NCI-H2227 treated with DMSO at 0.1 percent for 48 hours (cell line): ENCODE measurements around the gene COLQ.
"Not testable (repeated sequence)": the region's sequence is repeated elsewhere in the genome, so short reads cannot be mapped to it uniquely, and the experiment has no call there.

Source experiments
- DNase-seq: peaks from one replicate; lab custom pipeline; 2025; lab: John Stamatoyannopoulos, UW

The COLQ gene

GRCh38 chr3:15521573-15521965 is at the start of gene COLQ:
Gene COLQ (minus strand): TSS chr3:15521706. CDS start chr3:15521625, 81 bp downstream.
- no peak for DNase-seq

DNA sequence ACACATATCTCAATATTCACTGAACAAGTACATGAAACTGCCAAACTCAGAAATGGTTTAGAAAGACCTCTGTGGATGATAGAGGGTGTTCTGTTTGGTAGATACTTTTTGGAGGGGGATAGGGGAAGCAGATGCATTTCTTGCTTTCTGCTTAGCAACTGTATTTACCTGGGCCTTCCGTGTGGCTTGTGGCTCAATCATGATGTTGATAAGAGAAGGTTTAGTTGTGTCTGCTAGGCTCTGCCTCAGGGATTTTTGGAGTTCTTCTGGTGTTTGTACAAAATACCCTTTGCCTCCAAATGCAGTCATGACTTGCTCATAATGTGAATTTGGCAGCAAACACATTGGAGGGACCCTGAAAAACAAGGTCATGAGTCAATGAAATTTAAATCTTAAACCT is 41.7 kb upstream of the COLQ start:
- no peak for DNase-seq

GRCh38 chr3:15562560-15562959 is 41.1 kb upstream of the COLQ start:
- no peak for DNase-seq

- DNase-seq: no peak
These were observed 37.1 kb upstream of the COLQ start for GRCh38 chr3:15558581-15558980.

DNA sequence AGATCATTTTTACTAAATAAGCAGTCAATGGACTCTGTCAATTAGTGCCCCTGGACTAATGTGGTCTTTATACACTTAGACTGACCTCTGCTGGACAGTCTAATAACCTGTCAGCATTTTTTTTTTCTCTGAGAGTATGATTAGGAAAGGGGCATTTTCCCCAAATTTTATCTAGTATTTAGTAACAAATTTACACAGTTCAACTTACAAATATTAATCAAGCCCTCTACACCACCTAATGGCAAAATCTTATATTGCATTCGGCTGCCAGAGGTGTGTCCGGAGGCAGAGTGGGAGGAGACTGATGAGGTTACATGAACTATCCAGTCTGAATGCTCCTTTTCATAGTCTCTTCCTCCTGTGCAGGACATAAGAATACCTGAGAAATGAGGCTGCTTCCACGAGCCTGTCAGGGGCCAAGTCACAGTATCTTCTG is 36.0 kb upstream of the COLQ start:
- peak; percentile 42 for DNase-seq

DNA sequence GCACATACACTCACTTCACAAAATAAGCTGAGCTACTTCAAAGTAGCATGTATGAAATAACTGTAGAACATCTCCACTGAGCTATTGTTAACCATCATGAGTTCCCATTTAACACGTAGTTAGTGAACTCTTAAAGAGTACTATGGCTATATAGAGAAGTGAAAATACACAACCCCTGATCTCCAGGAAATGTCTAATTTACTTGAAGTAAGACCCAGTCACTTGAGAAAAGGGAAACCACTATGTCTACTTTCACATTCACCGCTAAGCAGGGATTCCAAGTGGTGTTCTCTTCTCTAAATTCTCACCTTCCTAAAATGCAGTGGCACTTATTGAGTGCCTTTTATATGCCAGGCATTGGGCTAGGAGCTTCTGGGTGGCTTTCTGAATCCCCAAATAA is 35.0 kb upstream of the COLQ start:
- DNase-seq: no peak

DNA sequence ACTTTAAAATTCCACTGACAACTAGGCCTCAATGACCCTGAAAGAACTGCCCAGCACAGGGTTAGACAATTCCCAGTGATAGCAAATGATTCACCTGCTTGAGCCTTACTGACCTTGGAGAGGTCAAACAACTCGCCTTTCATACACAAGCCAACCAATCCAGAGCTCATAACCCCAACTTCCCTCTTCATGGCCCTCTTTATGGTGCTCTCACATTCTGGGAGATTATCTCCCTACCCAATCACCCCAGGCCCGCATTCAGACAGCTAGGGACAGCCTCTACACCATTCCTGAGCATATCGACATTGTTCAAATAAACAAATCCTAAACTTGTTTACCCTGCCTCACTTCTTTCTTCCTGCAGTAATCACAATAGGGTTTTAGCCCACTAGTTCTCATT is 32.2 kb upstream of the COLQ start:
- DNase-seq: no peak

- DNase-seq: no peak
These were observed 30.4 kb upstream of the COLQ start for GRCh38 chr3:15551902-15552301.

- DNase-seq: no peak
These were observed 28.3 kb upstream of the COLQ start for GRCh38 chr3:15549846-15550245.

DNA sequence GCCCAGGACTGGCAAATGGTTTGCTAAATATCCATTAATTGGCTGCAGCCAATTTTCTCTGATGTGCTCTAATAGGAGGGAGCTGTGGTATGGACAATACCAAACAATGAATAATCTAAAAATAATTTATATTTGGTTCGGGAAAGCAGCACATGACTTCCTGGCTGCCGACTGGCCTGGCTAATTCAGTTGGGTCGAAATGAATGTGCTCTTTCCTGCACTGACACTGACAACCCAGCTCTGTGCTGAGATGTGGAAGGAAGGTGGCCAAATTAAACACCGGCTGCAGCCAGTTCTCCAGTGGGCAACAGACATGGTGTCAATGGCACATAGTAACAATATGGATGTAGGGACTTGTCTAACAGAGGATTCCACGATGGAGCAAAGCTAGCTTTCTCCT is 21.1 kb upstream of the COLQ start:
- DNase-seq: no peak

DNA sequence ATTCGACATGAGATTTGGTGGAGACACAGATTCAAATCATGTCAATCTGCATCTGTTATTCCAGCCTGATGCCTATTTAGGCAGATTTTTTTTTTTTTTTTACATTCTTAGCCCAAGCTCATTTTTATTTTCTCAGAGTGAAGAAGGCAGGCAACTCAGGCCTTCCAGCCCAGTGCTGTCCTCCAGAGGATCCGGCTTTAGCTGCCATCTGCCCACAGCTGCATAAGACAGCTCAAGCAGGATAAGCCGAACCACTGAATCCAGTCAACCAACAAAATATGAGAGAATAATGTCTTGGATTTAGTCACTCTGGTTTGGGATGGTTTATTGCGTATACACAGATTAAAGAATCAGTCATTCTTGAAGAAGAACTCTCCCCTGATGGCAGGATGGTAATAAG is 19.9 kb upstream of the COLQ start:
- DNase-seq: no peak

DNA sequence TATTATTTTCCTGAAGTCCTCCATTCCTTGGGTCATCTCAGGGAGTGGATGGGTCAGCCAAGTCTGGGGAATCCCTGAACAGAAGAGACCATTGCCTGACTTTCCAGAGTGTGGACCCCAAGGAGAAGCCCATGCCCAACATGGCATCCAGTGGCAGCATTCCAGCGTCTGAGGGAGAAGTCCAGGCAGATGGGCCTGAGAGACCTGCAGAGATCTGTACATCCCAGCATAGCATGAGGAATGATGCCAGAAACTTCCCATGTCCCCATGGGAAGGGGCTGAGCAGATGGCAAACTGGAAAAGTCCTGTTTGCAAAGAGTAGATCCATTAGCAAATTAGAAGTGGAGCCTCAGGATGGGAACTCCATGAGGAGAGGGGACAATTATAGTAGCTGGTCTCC is 17.6 kb upstream of the COLQ start:
- no peak for DNase-seq

- no peak for DNase-seq
These were observed 16.8 kb upstream of the COLQ start for GRCh38 chr3:15538345-15538744.

GRCh38 chr3:15536856-15537255 is 15.3 kb upstream of the COLQ start:
- DNase-seq: no peak

DNA sequence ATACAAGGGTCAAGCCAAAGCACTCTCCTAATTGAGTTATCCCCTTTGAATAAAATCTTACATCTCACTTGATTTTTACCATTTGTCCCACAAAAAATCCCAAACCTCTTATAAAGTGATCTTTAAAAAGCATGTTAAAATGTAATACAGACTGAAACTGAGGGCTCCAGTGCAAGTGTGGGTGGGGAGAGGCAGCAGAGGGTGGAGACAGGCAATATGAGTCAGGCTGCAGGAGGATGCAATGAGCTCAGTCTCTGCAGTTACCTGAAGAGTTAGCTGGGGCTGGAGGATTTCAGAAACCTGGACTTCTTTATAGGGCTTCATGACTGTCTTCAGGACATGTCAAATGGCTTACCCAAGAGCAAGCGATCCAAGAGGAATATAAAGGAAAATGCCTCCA is 14.2 kb upstream of the COLQ start:
- no peak for DNase-seq

DNA sequence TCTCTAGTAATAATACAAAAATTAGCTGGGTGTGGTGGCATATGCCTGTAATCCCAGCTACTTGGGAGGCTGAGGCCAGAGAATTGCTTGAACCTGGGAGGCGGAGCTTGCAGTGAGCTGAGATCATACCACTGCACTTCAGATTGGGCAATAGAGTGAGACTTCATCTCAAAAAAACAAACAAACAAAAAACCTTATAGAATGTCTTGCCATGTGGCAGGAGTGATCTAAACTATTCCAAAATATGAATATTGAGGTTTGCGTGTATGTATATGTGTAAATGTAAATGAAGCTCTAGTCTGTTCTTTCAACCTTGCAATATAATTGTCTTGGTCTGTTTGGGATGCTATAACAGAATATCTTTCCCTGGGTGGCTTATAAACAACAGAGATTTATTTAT is 11.1 kb upstream of the COLQ start:
- not testable (repeated sequence) for DNase-seq

GRCh38 chr3:15531346-15531745 is 9.8 kb upstream of the COLQ start:
- no peak for DNase-seq

DNA sequence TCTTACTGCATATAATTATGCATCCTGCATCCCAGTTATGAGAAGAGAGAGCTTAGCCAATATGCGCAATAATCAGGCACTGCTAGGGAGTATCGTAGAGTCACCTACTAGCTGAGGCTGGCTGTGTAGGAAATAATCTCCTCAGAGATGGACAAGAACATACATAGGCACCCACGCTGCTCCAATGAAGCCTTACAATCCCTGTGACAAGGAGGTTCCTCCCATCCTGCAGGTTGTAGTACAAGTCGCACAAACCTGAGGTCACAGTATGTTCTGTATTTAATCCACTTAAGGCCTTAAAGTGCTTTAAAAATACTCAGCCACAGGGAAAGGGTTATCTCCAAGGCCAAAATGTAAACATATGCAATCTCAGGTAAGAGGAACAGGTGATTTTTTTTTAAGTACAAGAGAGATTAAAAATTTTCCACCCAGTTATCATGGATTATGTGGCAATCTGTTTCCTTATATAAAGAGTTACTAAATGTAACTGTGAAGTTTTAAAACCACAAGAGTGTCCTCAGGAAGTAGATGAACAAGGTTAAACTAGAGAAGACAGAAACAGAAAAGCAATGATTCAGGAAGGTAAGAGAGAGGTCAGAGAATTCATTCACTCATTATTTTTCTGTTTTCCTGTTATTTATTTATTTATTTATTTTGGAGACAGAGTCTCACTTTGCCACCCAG is 7.5 kb upstream of the COLQ start:
- no peak for DNase-seq

DNA sequence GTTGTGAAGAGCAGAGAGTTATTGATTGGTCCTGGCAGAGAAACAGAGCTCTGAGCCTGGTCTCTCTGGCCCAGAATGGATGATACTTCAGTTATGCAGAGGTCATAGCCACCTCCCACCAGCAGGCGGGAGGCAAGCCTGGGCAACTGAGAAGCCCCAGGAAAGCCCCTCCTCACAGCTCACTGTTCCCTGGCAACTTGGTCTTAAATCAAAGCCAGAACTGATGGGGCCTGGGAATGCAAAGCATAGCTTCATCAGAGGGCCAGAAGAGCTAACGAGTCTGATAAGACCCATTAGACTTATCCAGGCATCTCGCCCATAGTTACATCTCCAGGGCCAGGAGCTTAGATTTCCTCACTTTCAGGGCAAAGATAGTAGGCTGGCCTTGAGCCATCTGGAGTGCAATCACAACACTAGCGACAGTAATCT is 5.5 kb upstream of the COLQ start:
- no peak for DNase-seq

- no peak for DNase-seq
These were observed 4.3 kb upstream of the COLQ start for GRCh38 chr3:15525790-15526189.

- DNase-seq: no peak
These were observed 2.3 kb upstream of the COLQ start for GRCh38 chr3:15523660-15524417.

GRCh38 chr3:15522016-15522415 is 510 bp upstream of the COLQ start:
- DNase-seq: no peak

- no peak for DNase-seq
These were observed 518 bp downstream of the COLQ start for GRCh38 chr3:15520804-15521572.
